ENCODE data around the gene LINS1.

LINS1 gene

GRCh38 chr15:100553468-100553867 lies 48.5 kb downstream of the LINS1 start:
- DNase-seq: no peak

GRCh38 chr15:100547961-100548360 lies 54.0 kb downstream of the LINS1 start:
- no peak for DNase-seq

GRCh38 chr15:100544946-100545345 lies 57.0 kb downstream of the LINS1 start:
- DNase-seq: no peak

- DNase-seq: no peak
Measured at GRCh38 chr15:100544338-100544841, 57.6 kb downstream of the LINS1 start.

- DNase-seq: no peak
Measured at GRCh38 chr15:100542290-100542689, 59.7 kb downstream of the LINS1 start.

GRCh38 chr15:100537331-100537730 lies 64.7 kb downstream of the LINS1 start:
- no peak for DNase-seq

- DNase-seq: no peak
Measured at GRCh38 chr15:100536733-100537132, 65.3 kb downstream of the LINS1 start.

- no peak for DNase-seq
Measured at GRCh38 chr15:100533886-100534285, 68.1 kb downstream of the LINS1 start.

- DNase-seq: no peak
Measured at GRCh38 chr15:100531823-100532327, 70.1 kb downstream of the LINS1 start.

GRCh38 chr15:100531204-100531603 lies 70.8 kb downstream of the LINS1 start:
- DNase-seq: no peak

- no peak for DNase-seq
Measured at GRCh38 chr15:100529556-100529955, 72.4 kb downstream of the LINS1 start.

- DNase-seq: no peak
Measured at GRCh38 chr15:100528833-100529428, 73.1 kb downstream of the LINS1 start, which contains the start of gene CERS3. Gene CERS3 (minus strand): TSS chr15:100528950. CDS start chr15:100501849, 27,101 bp downstream.

GRCh38 chr15:100526027-100526481 lies 75.9 kb downstream of the LINS1 start:
- DNase-seq: peak; percentile 89

- DNase-seq: no peak
Measured at GRCh38 chr15:100525436-100525835, 76.5 kb downstream of the LINS1 start.

- no peak for DNase-seq
Measured at GRCh38 chr15:100524326-100524725, 77.7 kb downstream of the LINS1 start.

GRCh38 chr15:100521907-100522306 lies 80.1 kb downstream of the LINS1 start:
- DNase-seq: no peak

- no peak for DNase-seq
Measured at GRCh38 chr15:100520132-100520921, 81.7 kb downstream of the LINS1 start.

- no peak for DNase-seq
Measured at GRCh38 chr15:100517846-100518245, 84.1 kb downstream of the LINS1 start.
